ENCODE data around the gene CPLANE2.
A peak's percentile ranks its signal among the peaks of the same experiment; 100 is the strongest.
"Not testable (repeated sequence)": the region's sequence is repeated elsewhere in the genome, so short reads cannot be mapped to it uniquely, and the experiment has no call there.

Gene CPLANE2

DNA sequence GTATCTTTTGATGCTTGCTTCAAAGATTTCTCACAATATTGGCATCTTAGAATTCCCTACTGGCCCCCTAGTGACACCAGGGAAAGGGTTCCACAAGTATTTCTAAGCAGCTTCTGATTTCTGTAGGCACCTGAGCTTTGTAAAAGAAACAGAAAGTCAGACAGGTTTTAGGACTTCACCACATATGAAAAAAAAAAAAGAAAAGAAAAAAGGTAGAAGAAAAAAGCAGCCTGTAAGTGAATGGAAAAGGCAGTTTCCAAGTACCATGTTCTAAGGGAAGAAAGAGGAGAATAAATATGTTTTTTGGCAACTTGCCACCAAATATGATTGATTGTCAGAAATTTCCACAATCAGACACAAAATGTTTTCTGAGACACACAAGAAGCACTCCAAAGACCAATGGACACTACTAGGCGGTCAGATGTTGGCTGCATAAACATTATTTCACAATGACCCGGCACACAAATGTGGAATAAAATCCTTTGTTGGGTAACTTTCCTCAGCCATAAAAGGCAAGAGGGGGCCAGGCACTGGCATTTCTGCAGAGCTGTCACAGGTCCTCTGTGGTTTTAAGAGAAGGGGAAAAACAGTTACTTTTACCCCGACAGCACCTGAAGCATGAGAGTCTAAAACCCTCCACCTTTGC lies 12.7 kb upstream of the CPLANE2 start:
- no peak for FAIRE-seq
- no peak for DNase-seq (ENCODE audit: insufficient read length, low spot score)

DNA sequence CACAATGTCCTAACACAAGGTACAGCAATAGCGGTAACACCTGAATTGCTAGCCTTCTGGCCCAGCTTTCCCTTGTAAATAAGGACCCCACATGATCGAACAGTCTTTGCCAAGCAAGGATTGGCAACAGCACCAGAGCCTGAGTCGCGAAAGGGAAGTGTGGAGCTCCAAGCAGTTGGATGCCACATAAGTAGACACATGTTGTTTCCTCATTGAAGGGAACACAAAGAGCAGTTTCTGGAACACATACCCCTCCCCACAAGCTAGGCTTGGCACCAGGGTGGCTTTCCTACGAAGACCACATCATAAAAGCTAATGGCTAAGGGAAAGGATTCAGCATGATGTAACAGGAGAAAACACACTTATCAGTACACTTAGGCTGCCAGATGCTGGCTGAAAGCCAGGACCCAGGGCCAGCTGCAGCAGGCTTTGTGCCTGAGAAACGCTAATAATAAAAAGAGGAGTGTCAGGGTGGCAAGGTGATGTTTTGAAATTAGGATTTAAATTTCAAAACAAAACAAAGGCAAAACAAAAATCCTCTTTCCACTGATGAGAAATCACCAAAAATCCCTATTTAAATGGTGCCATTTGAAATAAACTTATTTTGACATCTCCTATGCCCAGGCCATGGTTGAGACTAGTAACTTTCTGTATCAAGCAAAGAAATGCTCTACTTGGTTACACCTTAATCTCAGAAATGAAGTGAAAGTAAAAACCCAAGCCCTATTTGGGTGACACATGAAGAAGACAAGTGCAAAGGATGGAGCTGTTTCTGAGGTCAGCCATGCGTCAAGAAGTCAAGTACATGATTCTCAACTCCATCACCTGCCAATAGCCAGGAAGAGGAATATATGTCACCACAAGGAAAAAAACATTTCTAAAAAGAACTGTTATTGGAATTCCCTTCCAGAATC lies 11.9 kb upstream of the CPLANE2 start:
- DNase-seq (ENCODE audit: insufficient read length, low spot score), result peak; percentile 37
- FAIRE-seq, result no peak

DNA sequence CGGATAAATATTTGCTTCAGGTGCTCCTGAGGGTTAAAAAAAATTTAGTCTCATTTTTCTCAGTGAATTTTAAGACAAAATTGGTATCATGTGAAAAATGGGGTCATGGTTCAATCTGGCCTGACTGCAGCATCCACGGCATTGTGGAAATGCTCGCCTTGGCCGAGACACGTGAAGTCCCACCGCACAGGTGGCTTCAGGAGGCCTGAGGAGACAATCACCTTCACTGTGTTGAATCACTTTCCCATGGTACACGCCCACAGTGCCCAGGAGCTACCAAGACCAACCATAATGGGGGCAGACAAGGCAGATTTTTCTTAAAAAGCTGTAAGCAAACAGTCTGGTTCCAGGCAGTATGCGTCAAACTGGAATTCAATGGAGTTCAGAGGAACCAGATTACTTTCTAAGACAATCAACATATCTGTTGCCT lies 11.0 kb upstream of the CPLANE2 start:
- DNase-seq (ENCODE audit: insufficient read length, low spot score) (no peak), FAIRE-seq (no peak)

DNA sequence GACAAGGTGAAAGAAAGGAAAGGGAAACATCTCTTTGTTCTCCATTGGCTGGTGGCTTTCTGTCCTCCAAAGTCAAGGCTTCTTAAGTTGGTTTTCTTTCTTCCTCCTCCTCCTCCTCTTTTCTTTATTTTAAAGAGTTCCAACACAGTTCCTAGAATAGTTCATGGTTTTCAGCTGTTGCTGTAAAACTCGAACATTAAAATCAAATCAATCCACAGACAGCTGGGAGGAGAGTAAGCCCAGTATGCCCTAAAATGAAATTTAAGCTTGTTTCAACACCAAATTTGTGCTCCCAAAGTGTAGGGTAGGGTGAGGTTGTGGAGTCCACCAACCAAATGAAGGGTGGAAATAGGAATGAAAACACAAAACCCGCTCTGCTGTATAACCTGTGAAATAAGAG lies 10.5 kb upstream of the CPLANE2 start:
- DNase-seq (ENCODE audit: insufficient read length, low spot score) (no peak), FAIRE-seq (no peak)

DNA sequence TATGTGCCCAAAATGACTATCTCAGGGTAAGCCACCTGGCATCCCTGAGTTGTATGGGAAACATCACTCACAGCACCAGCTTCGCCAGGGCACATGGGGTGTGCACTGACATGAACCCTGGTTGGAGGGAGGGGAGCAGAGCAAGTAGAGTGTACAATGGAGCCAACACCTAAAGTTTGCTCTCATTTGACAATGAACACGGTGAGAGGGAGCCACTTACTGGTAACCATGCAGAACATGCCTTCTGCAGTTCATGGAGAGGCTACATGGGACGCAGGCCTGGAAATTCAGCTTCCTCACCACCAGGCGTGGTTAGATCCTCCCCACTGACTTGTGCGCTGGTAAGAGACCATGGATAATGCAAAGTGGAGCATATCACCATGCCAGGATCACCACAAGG lies 10.0 kb upstream of the CPLANE2 start:
- no peak for FAIRE-seq
- DNase-seq (ENCODE audit: insufficient read length, low spot score), result no peak

DNA sequence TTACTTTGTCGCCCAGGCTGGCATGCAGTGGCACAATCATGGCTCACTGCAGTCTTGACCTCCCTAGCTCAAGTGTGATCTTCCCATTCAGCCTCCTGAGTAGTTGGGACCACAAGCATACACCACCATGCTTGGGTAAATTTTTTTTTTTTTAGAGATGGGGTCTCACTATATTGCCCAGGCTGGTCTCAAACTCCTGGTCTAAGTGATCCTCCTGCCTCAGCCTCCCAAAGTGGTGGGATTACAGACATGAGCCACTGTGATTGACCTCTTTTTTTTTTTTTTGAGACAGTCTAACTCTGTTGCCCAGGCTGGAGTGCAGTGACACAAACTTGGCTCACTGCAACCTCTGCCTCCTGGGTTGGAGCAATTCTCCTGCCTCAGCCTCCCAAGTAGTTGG lies 9.3 kb upstream of the CPLANE2 start:
- DNase-seq (ENCODE audit: insufficient read length, low spot score); FAIRE-seq: not testable (repeated sequence)

DNA sequence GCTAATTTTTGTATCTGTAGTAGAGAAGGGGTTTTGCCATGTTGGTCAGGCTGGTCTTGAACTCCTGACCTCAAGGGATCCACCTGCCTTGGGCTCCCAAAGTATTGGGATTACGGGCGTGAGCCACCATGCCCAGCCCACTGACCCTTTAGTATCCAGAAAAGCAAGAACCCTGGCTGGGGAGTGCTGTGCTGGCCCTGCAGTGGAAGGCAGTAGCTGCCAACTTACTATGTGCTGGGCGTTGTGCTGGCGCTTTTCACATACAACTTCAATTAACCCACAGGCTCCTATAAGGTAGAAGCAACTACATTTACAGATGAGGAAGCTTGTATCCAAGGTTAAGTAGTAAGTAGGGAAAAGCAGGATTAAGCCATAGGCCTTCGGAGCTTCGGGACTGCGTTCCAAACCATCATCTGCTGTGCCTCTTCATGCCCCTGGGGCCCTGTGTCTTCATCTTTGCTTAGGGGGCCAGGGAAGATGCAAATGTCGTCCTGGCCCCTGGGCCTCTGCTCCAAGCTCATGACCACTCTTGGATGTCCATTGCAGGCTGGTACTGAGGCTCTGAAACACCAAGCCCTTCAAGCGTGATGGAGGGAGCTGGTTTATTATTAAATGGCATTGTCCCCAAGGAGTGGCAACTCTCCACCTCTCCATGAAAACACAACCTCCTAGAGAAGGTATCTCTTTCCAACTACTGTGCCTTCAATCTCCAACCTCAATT lies 8.7 kb upstream of the CPLANE2 start:
- FAIRE-seq, result no peak

DNA sequence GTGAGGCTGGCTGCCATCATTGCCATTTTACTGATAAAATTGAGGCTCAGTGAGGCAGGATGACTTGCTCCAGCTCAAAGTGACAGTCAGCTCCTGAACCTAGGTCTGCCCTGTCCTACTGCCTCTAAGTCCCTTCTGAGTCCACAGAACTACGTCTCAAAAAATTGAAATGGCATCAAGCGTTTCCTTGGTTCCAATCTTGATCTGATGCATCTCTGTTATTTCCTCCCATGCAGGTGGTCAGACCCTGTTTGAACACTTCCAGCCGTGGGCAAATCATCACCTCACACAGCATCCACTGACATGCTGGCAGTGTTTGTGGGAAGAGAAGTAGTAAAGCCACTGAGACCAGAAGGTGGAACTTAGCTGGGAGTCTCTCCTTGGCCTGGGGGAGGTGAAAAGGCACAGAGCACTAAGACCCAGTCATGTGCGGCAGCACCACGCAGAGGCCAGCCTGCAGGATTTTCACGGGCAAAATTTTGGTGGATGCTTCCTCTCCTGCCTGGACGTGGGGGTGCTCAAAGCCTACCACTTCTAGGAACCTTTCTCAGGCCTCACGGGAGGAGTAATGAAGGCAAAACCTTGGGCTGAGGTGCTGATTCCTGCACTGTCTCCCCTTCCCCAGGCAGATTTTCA lies 7.8 kb upstream of the CPLANE2 start:
- no peak for FAIRE-seq

More for the DNA sequence above, 8.7 kb upstream of the CPLANE2 start:
- no peak for DNase-seq (ENCODE audit: insufficient read length, low spot score)

DNA sequence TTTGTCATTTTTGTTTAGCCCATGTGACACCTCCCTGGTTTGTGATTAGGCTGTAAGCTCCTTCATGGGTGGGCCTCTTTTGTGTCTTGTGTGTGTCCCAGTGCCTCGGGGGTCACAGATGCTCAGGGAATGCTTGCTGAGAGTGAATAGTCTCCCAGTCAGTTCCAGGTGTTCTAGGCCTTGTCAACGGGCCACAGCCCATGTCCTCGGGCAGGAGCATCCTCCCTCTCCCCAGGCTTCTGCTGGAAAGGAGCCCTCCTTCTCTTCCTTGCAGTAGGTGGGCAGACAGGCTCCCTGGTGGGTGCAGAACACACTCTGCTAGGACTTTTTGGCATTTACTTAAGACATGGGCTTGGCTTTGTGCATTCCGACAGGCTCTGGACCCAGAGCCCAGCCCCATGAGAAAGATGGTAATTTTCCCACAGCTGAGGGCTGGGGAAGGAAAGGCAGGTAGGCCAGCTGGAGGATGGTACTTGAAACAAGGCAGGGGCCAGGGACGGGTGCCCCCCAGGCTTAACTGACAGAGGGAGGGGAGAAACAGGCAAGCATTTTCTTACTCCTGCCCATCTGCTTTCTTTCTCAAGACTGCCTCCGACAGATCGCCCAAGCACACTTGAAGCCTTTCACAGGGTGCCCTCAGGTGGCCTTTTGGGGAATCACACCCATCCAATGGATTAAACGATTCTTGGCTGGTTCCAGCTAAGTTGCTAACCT lies 7.1 kb upstream of the CPLANE2 start:
- no peak for FAIRE-seq
- DNase-seq (ENCODE audit: insufficient read length, low spot score), result peak; percentile 71

More for the DNA sequence above, 7.8 kb upstream of the CPLANE2 start:
- no peak for DNase-seq (ENCODE audit: insufficient read length, low spot score)

DNA sequence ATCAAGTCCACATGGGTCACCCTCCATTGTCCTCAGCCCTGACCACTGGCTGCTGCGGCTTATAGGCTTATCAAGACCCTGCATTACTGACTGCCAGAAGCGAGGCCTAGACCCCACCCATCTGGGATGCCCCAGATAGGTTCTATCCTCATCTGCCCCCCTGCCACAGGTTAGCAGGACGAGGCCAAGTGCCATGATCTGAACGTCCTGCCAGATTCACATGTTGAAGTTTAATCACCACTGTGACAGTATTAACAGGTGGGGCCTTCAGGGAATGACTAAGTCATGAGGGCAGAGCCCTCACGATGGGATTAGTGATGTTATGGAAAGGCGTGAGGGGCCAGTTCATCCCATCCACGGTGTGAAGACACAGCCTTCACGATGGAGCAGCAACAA lies 6.2 kb upstream of the CPLANE2 start:
- DNase-seq (ENCODE audit: insufficient read length, low spot score), result no peak
- FAIRE-seq, result no peak

DNA sequence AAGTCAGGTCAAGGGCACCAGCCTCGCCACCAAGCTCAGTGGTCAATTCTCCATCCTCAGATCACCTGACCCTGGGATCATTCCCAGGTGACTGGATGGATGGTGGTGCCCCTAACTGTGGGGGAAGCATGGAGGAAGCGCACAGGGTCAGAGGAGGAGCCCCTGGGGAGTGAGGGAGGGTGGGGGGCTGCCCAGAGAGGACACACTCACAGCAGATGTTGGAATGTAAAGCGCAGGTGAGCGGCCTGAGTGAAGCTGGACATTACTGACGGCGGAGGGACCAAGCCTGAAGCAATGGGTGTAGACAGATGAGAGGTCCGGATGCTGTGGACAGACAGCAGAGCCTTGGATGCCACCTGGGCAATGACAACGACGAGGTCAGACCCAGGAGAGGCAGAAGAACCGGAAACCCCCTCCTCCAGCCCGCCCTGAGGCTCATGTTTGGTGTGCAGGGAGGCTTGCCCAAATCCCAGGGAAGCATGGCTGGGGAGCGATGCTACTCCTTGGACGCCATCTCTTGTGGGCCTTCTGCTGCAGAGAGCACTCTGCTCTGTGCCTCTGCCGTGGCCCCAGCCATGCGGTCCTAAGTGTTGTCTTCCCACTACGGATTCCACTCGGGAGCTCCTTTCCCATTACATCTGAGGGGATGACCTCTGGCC lies 5.7 kb upstream of the CPLANE2 start:
- no peak for DNase-seq (ENCODE audit: insufficient read length, low spot score)
- no peak for FAIRE-seq

DNA sequence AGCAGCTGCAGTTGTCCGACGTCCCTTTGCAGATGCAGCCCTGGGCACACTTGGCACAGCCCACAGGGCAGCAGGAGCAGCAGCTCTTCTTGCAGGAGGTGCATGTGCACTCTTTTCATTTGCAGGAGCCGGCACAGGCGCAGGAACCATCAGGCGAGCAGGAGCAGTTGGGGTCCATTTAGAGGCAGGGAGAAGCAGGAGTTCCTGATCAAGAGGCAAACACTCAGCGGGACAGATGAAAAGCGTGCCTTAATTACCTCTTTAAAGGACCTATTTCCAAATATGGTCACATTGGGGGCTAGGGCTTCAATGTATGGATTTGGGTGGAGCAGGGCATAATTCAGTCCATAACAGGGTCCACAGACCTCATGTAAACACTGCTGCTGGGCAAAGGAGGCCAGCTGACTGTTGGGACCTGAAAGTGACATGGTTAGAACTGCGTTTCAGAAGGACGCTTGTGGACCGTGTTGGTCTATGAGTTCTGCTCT lies 4.3 kb upstream of the CPLANE2 start:
- DNase-seq (ENCODE audit: insufficient read length, low spot score), result no peak
- FAIRE-seq, result no peak

DNA sequence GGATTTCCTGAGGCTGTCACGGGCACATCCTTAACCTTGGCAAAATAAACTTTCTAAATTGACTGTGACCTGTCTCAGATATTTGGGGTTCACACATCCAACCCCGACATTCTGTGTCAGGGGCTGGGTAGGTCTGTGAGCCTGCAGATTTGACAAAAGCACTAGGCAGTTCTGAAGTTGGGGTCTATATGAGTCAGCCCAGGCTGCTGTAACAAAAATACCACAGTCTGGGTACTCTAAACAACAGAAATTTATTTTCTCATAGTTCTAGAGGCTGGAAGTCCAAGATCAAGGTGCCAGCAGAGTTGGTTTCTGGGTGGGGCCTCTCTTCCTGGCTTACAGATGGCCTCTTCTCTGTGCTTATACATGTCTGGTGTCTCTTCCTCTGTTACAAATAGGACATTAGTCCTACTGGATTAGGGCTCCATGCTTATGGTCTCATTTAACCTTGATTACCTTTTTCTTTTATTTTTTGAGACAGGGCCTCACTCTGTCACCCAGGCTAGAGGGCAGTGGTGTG lies 3.0 kb upstream of the CPLANE2 start:
- FAIRE-seq, result no peak
- DNase-seq (ENCODE audit: insufficient read length, low spot score), result no peak

DNA sequence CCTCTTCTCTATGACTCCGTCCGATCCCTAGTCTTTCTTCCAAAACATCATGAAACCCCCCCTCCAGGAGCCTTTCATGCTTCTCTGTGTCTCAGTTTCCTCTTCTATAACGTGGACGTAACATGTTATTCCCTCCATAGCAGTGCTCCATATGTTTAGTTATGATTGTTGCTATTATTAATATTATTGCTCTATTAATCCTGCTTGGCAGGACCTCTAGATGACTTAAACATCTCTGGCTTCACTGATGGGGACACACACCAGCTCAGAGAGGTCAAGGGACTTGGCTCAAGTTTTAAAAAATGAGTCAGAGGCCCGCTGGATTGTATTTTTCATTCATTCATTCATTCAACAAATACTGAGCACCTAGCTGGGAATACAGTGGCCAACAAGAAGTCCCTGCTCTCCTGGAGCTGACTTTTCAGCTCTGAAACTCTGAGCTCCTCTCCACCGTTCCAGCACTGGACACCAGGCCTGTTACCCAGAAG lies 404 bp upstream of the CPLANE2 start:
- FAIRE-seq (no peak), DNase-seq (ENCODE audit: insufficient read length, low spot score) (no peak)

DNA sequence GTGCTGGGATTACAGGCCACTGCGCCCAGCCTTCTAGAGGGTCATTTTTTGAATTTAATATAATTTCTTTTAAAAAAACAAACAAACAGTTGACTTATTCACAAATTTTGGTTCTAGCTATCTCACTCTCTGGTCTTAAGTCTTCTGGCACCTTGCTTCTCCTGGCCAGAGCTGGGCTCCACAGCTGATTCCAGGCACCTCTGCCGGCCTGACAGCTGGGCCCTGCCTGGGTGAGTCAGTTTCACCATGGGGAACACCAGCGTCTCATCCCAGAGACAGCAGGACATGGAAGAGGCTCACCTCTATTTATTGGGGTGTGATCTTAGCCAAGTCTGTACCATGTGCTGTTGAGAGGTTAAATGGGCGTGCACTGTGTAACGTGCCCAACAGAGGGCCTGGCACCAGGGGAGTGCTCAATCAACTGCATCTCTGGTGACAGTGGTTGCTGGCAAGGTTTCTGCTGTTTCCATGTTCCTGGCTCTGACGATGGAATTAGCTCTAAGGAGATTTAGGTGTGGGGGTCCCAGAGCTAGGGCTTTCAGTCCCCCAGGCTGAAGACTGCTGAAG lies 956 bp downstream of the CPLANE2 start:
- peak; percentile 82 for FAIRE-seq
- peak; percentile 56 for DNase-seq (ENCODE audit: insufficient read length, low spot score)

DNA sequence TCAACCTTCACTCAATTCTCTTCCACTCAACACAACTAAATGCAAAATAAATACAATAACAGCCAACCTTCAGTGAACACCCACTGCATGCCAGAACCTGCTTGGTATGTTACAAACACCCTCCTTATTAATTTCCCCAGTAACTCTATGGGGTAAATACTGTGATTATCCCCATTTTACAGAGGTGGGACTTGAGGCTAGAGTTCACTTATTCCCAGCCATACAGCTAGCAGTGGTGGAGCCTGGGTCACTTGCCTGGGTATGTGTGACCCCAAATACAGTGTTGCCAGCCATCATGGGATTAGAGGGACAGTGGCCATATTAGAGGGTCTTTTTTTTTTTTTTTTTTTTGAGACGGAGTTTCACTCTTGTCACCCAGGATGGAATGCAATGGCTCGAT lies 1.6 kb downstream of the CPLANE2 start:
- DNase-seq (ENCODE audit: insufficient read length, low spot score) (no peak), FAIRE-seq (no peak)

DNA sequence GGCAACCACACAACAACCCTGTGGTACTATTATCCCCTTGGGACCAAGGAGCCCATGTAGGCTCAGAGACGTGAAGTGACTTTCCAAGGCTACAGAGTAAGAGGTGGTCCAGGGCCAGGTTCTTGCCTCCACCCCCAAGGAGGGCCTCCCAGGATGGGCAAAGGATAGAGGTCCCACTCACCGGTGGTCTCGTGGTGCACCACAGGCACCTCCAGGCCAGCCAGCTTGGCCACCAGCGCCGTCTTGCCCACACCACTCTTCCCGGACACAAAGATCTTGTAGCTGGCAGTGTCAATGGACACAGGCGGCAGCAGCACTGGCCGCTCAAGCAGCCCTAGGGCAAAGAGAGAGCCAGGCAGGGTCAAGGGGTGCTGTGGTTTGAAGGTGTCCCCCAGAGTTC lies 3.6 kb downstream of the CPLANE2 start:
- DNase-seq (ENCODE audit: insufficient read length, low spot score), result no peak
- FAIRE-seq, result no peak

DNA sequence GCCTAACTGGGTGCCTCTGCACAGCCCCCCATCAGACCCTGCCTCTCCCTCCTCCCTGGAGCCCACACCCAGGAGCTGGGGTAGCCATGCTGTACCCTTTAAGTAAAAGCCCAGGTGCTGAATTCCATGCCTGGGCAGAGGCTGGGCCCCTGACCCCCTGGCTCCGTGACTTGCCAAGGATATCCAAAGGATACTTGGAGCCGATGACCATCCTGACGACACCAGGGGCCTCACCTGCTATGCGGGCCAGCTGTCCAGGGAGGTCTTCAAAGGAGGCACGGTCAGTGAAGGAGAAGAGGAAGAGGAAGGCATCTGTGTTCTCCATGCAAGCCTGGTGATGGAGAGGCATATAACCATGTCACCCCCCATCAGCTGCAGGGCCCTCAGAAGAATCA lies 4.7 kb downstream of the CPLANE2 start:
- no peak for FAIRE-seq
- DNase-seq (ENCODE audit: insufficient read length, low spot score), result no peak
